Choroid plexus epithelial cell (primary cell): Measurements from ENCODE around the gene APOA5.

Source experiments
- DNase-seq: peaks from one replicate; pipeline ENCODE4 v3.0.0-alpha.2; 2010; ENCODE audit warnings: low read depth
- H3K4me3 ChIP-seq: 2 replicates; pipeline ENCODE4 v1.5.1; 2011; ENCODE audit warnings: low read depth, mild to moderate bottlenecking, control low read depth, low read length, moderate library complexity
- TF ChIP-seq, protein P1 (sequence below): conservative IDR thresholded peaks from 2 replicates; pipeline ENCODE4 v1.5.1; 2011; ENCODE audit warnings: low read depth, mild to moderate bottlenecking, control low read depth, inconsistent platforms, low read length, moderate library complexity

The APOA5 gene, protein sequence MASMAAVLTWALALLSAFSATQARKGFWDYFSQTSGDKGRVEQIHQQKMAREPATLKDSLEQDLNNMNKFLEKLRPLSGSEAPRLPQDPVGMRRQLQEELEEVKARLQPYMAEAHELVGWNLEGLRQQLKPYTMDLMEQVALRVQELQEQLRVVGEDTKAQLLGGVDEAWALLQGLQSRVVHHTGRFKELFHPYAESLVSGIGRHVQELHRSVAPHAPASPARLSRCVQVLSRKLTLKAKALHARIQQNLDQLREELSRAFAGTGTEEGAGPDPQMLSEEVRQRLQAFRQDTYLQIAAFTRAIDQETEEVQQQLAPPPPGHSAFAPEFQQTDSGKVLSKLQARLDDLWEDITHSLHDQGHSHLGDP

DNA sequence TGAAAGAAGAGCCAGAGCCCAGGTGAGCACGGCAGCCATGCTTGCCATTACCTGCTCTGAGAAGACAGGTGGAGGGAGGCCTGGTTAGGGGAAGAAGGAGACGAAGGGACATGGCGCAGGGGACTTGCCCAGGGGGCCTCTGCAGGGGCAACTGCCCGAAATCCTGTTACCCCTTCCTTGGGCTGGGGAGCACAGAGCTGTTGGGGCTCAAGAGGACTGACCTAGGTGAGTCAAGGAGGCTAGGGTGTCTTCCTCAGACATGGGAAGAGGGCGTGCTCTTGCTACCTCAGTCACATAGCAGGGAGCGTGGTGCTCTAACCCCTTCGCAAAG, at the start of gene APOA5:
Gene APOA5 (minus strand): TSS at position 67 of the 331 bp plus-strand sequence. CDS start 19 bp downstream, at position 48.
- peak within 1 kb of the TSS; percentile 14 for H3K4me3 ChIP-seq
- TF ChIP-seq, protein P1, sequence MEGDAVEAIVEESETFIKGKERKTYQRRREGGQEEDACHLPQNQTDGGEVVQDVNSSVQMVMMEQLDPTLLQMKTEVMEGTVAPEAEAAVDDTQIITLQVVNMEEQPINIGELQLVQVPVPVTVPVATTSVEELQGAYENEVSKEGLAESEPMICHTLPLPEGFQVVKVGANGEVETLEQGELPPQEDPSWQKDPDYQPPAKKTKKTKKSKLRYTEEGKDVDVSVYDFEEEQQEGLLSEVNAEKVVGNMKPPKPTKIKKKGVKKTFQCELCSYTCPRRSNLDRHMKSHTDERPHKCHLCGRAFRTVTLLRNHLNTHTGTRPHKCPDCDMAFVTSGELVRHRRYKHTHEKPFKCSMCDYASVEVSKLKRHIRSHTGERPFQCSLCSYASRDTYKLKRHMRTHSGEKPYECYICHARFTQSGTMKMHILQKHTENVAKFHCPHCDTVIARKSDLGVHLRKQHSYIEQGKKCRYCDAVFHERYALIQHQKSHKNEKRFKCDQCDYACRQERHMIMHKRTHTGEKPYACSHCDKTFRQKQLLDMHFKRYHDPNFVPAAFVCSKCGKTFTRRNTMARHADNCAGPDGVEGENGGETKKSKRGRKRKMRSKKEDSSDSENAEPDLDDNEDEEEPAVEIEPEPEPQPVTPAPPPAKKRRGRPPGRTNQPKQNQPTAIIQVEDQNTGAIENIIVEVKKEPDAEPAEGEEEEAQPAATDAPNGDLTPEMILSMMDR, result no peak
- no peak for DNase-seq

DNA sequence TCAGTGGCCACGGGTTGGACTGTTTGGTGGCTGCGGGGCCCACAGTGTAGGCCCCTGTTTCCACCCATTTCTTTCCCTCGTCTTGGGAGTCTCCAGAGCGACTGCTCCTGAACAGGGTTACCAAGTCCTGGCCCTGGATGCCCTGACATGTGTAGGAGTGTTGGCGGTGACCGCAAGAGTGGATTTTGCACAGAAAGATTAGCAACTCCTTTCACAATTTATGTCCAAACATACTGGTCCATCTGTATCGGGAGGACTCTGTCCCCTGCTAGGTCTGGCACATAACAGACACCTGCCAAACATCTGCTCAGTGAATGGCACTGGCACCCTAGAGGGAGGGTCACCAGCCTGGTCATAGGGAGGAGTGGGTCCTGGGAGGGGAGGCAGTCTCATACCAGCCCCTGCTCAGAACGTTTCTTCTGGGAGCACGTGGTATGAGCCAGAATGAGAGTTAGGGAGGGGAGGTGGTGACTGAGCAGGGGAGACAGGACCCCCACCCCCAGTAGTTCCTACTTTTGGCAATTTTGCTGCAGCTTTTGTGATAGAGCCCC, 49.1 kb upstream of the APOA5 start:
- no peak overlapping the region for H3K4me3 ChIP-seq
- TF ChIP-seq, protein P1, result no peak
- no peak for DNase-seq

DNA sequence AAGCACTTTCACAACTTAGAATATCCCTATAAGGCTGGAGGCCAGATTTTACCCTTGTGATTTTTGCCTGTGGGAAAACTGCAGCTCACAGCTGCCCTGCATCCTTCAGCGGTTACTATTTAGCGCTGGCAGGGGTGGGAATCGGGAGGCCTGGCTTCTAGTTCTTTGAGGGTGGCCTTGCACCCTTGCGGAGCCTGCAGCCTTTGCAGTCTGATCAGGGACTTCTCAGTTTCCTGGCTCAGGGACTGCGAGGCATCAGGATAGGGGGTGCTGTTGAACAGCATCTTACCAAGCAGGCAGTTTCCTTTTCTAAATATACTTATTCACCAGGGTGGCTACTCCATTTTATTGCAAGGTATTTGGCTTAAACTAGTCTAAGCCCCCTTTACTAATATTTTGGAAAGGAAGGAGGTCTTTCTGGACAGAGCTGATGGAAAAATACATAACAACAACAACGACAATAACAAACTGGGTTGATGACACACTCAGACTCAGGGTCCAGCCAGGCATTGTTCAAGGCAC, 48.6 kb upstream of the APOA5 start:
- TF ChIP-seq, protein P1, result peak; percentile 58
- no peak overlapping the region for H3K4me3 ChIP-seq
- DNase-seq, result peak; percentile 54

DNA sequence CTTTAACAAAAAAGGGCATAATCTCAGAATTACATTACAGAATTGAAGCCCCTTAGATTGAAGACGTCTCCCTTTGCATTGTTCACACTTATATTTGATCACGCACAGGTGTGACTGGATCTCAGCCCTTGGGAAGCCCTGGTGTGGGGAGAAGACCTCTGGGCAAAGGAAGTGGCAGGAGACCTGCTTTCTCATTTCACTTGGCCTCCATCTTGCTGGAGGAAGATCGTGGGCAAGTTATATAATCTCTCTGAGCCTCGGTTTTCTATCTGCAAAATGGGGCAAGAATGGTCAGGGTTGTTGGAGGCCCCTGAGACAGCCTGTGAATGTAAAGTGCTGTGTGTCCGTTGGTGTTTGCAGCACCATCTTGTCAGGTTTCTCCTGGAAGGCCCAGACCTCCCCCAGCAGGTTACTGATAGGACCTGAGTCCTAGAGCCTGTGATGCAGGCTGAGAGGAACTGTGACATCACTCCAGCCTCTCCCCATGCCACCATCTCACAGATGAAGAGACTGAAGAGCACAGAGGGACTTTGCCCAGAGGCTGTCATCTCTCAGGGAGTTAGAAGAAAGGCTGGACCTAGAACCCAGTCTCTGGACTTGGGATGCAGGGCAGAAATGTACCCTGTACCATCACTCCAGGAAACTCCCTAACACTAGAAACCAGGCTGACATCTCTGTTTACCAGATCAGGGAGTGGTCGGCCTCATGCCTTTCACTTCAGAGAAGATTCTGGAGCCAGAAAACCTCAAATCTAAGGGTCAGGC, 46.8 kb upstream of the APOA5 start:
- H3K4me3 ChIP-seq, result no peak overlapping the region
- TF ChIP-seq, protein P1, result no peak
- no peak for DNase-seq

DNA sequence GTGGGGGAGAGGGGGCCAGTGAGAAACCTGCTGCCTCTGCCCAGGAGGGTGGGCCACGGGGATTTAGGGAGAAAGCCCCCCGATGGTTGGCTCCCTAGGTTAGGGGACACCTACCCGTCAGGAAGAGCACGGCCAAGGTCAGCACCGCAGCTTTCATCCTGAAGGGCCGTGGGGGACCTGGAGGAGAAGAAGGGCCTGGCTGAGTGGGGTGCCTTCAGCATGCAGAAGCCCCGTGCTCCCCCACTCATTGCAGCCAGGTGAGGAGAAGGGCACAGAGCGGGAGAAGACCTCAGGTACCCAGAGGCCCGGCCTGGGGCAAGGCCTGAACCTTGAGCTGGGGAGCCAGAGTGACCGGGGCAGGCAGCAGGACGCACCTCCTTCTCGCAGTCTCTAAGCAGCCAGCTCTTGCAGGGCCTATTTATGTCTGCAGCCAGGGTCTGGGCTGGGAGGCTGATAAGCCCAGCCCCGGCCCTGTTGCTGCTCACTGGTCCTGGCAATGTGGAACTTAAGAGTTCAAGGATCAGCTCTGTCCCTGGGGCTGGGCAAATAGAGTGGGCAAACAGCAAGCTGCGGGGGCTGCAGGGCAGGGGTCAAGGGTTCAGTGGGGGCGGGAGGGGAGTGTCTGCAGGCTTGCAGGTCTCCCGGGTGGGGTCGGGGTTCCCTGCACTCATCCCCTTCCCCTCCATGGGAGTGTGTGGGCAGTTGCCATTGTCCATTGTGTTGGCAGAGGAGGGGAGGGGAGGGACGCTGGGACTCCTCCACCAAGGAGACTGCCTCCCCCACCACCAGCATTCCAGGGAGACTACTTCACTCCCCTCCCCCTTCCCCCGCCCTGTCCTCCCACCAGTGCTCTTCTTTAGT, 45.8 kb upstream of the APOA5 start, which contains the start of gene APOA1:
Gene APOA1 (minus strand): TSS at position 392 of the 861 bp plus-strand sequence. CDS start 235 bp downstream, at position 157.
- DNase-seq, result no peak
- TF ChIP-seq, protein P1, result no peak
- H3K4me3 ChIP-seq, result no peak within 1 kb of the TSS

DNA sequence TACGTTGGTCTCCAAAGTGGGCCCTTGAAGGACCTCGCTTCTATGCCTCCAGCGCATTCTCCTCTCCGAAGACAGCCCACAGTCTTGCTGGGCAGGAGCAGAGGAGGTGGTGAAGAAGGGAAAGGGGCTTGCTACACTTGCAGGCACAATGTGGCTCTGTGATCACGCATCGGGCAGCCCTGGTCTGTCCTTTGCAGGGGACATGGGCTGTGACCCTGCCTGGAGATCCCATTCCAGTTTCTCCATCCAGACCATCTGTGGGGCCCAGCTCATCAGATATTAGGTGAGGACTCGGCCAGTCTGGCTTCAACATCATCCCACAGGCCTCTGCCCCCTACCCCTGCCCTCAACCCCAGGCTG, 44.9 kb upstream of the APOA5 start:
- DNase-seq, result no peak
- TF ChIP-seq, protein P1, result no peak
- no peak overlapping the region for H3K4me3 ChIP-seq
